ENCODE results near the gene PRKD3.

- TF ChIP-seq CTCF (IDR thresholded peaks at IDR 0.05; ENCODE audit: insufficient read depth, low read length) (no peak), POLR2AphosphoS5 (IDR thresholded peaks at IDR 0.05; ENCODE audit: low read depth) (no peak), REST (IDR thresholded peaks at IDR 0.05; ENCODE audit: insufficient replicate concordance, low read depth) (no peak), SPI1 (IDR thresholded peaks at IDR 0.05; ENCODE audit: borderline replicate concordance, low read depth) (no peak), GABPA (IDR thresholded peaks at IDR 0.05; ENCODE audit: low read depth) (no peak)
Observed at GRCh38 chr2:37295469-37296073, 29.1 kb downstream of the PRKD3 start.

Measured in HL-60 (cell line).